ENCODE data around the gene LAMB1.

The LAMB1 gene

DNA sequence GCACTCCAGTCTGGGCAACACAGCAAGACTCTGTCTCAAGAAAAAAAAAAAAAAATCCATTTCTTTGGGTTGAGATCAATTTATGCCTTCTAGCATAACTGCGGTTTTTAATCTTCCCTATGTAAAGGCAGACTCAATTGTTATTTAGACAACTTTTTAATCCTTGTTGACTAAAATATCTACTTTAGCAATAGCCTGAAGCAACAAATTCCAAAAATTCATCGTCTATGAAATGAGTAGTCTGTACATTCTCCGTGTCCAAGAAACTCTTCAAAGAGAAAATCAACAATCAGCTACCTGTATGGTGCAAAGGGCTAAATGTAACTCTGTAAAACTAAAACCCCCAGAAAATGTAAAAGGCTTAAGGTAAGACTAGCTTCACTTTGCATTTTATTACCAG is 22.8 kb downstream of the LAMB1 start:
- no peak overlapping the region for H3K27ac ChIP-seq (replicated peaks)
- H3K4me3 ChIP-seq (replicated peaks; ENCODE audit: insufficient read depth, low read length), result no peak overlapping the region
- no peaks in the 10 kb centered on the region for H3K27me3 ChIP-seq (ENCODE audit: insufficient read depth, poor library complexity, severe bottlenecking)
- TF ChIP-seq, protein P1, sequence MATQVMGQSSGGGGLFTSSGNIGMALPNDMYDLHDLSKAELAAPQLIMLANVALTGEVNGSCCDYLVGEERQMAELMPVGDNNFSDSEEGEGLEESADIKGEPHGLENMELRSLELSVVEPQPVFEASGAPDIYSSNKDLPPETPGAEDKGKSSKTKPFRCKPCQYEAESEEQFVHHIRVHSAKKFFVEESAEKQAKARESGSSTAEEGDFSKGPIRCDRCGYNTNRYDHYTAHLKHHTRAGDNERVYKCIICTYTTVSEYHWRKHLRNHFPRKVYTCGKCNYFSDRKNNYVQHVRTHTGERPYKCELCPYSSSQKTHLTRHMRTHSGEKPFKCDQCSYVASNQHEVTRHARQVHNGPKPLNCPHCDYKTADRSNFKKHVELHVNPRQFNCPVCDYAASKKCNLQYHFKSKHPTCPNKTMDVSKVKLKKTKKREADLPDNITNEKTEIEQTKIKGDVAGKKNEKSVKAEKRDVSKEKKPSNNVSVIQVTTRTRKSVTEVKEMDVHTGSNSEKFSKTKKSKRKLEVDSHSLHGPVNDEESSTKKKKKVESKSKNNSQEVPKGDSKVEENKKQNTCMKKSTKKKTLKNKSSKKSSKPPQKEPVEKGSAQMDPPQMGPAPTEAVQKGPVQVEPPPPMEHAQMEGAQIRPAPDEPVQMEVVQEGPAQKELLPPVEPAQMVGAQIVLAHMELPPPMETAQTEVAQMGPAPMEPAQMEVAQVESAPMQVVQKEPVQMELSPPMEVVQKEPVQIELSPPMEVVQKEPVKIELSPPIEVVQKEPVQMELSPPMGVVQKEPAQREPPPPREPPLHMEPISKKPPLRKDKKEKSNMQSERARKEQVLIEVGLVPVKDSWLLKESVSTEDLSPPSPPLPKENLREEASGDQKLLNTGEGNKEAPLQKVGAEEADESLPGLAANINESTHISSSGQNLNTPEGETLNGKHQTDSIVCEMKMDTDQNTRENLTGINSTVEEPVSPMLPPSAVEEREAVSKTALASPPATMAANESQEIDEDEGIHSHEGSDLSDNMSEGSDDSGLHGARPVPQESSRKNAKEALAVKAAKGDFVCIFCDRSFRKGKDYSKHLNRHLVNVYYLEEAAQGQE (IDR thresholded peaks at IDR 0.05; ENCODE audit: insufficient replicate concordance, low read depth), result no peak
- no peak for TF ChIP-seq GABPA (IDR thresholded peaks at IDR 0.05; ENCODE audit: low read depth)
- TF ChIP-seq, protein P2, sequence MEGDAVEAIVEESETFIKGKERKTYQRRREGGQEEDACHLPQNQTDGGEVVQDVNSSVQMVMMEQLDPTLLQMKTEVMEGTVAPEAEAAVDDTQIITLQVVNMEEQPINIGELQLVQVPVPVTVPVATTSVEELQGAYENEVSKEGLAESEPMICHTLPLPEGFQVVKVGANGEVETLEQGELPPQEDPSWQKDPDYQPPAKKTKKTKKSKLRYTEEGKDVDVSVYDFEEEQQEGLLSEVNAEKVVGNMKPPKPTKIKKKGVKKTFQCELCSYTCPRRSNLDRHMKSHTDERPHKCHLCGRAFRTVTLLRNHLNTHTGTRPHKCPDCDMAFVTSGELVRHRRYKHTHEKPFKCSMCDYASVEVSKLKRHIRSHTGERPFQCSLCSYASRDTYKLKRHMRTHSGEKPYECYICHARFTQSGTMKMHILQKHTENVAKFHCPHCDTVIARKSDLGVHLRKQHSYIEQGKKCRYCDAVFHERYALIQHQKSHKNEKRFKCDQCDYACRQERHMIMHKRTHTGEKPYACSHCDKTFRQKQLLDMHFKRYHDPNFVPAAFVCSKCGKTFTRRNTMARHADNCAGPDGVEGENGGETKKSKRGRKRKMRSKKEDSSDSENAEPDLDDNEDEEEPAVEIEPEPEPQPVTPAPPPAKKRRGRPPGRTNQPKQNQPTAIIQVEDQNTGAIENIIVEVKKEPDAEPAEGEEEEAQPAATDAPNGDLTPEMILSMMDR (IDR thresholded peaks at IDR 0.05; ENCODE audit: insufficient read depth, low read length), result no peak
- no peak for TF ChIP-seq SPI1 (IDR thresholded peaks at IDR 0.05; ENCODE audit: borderline replicate concordance, low read depth)
- no peak for TF ChIP-seq POLR2AphosphoS5 (IDR thresholded peaks at IDR 0.05; ENCODE audit: low read depth)
- no peak for DNase-seq (ENCODE audit: low read depth in 1 of 2, low spot score in 1 of 2)

DNA sequence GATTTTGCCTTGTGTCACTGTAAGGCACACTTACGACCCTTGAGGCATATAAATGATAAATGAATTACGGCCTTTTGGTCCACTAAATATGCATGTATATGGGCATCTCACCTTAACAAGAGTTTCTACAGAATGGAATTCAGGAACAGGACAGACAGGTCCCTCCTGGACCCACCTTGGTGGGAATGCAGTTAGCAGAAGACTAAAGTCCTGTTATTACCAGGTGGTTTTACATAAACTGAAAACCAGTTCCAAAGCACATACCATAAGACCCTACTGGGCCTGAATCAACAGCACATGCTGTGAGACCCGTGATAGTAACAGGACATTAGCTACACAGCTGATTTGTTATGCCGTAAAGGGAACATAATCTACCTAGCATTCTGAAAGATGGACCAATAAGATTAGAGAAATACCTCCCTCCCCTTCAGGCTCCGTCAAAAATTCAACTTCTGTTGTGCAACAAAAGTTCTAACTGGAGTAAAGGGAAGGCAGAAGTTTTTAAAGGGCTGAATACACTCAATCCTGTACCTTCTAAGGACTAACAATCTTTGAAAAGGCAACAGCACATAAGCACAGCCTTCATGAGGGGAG is 24.0 kb downstream of the LAMB1 start:
- H3K27ac ChIP-seq (replicated peaks), result no peak overlapping the region

DNA sequence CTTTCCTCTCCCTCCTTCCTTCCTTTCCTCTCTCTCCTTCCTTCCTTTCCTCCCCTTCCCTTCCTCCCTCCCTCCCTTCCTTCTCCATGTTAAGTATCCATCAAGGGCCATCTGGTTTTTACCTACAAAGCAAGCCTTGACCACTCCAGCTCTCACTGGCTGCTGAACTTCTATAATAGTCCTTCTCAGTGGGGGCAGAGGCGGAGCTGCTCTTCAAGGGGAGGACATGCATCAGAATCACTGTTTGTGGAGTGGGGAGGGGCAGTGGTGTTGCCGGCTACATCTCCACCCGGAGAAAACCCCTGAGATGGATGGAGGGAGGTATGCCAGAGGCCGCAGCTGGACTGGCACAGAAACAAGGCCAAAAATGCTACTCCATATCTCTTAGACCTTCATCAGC is 25.9 kb downstream of the LAMB1 start:
- TF ChIP-seq SPI1 (IDR thresholded peaks at IDR 0.05; ENCODE audit: borderline replicate concordance, low read depth), result no peak
- TF ChIP-seq, protein P1 (IDR thresholded peaks at IDR 0.05; ENCODE audit: insufficient replicate concordance, low read depth), result no peak
- no peak for TF ChIP-seq POLR2AphosphoS5 (IDR thresholded peaks at IDR 0.05; ENCODE audit: low read depth)
- TF ChIP-seq, protein P2 (IDR thresholded peaks at IDR 0.05; ENCODE audit: insufficient read depth, low read length), result no peak
- TF ChIP-seq GABPA (IDR thresholded peaks at IDR 0.05; ENCODE audit: low read depth), result no peak
- Histone ChIP-seq H3K4me3 (replicated peaks; ENCODE audit: insufficient read depth, low read length) (no peak overlapping the region), H3K27me3 (ENCODE audit: insufficient read depth, poor library complexity, severe bottlenecking) (no peaks in the 10 kb centered on the region), H3K27ac (replicated peaks) (no peak overlapping the region)
- DNase-seq (ENCODE audit: low read depth in 1 of 2, low spot score in 1 of 2), result no peak

More for the DNA sequence above, 24.0 kb downstream of the LAMB1 start:
- TF ChIP-seq, protein P2 (IDR thresholded peaks at IDR 0.05; ENCODE audit: insufficient read depth, low read length), result no peak
- no peak for TF ChIP-seq POLR2AphosphoS5 (IDR thresholded peaks at IDR 0.05; ENCODE audit: low read depth)
- no peak for TF ChIP-seq GABPA (IDR thresholded peaks at IDR 0.05; ENCODE audit: low read depth)
- TF ChIP-seq SPI1 (IDR thresholded peaks at IDR 0.05; ENCODE audit: borderline replicate concordance, low read depth), result no peak
- TF ChIP-seq, protein P1 (IDR thresholded peaks at IDR 0.05; ENCODE audit: insufficient replicate concordance, low read depth), result no peak
- H3K27me3 ChIP-seq (ENCODE audit: insufficient read depth, poor library complexity, severe bottlenecking), result no peaks in the 10 kb centered on the region
- DNase-seq (ENCODE audit: low read depth in 1 of 2, low spot score in 1 of 2), result no peak
- H3K4me3 ChIP-seq (replicated peaks; ENCODE audit: insufficient read depth, low read length), result no peak overlapping the region

Measured in HL-60 (cell line).